NCI-H2227 (cell line): ENCODE results near the gene TXNIP.

Experiments
- DNase-seq: peaks from one replicate; lab custom pipeline; 2025; ENCODE audit not compliant: unreplicated experiment; lab: John Stamatoyannopoulos, UW

The TXNIP gene

DNA sequence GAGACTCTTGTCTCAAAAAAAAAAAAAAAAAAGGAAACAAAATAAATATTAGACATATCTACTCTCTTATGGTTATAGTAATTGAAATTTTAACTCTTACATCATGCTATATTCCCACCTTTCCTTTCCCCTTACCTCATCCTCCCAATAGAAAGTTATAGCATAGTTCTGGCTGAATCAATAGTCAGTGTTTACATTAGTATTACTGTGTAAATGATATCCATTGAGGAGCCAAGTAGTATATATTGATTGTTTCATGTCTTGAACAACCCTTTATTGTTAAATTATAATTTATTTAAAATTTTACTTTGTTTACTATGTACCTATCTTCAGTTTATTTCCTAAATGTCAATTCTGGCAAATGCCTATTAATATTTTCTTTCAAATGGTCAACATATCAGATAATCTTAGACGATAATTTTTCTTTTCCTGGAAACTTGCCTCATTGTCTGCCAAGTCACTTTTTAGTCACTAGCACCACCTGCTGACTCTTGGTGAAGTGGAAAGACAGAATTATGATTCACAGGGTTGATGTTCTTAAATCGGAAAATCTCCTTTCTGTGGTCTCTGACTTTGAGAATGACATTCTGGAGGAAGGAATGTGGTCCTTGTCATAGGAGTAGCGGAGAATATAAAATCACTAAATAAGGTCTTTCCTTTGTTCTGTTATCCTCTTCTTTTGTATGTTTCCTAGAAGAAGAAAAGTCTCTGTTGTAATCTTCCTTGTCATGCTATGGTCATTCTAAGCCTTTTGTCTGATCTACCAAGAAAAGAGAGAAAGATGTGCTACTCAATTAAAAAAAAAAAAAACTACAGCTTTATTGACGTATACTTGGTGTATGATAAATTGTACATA is 16.6 kb upstream of the TXNIP start:
- DNase-seq, result peak; percentile 76

DNA sequence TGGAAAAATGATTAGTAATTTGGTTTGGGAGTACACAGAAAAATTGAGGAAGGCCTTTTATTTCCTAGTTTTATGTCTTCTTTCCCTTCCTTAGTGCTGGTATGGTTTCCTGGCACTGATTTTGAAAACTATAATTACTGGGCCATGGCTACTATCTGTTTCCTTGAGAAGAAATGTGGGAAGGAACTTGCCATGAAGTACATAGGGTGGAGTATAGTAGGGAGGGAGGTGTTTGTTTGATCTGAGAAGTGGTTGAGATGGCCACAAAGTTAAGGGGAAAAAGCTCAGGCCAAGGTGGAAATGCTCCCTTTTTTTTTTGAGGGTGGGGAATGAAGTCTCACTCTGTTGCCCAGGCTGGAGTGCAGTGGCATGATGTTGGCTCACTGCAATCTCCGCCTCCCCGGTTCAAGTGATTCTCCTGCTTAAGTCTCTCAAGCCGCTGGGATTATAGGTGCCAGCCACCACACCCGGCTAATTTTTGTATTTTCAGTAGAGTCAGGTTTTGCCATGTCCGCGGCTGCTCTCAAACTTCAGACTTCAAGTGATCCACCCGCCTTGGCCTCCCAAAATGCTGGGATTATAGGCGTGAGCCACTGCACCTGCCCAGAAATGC is 13.9 kb upstream of the TXNIP start:
- no peak for DNase-seq

DNA sequence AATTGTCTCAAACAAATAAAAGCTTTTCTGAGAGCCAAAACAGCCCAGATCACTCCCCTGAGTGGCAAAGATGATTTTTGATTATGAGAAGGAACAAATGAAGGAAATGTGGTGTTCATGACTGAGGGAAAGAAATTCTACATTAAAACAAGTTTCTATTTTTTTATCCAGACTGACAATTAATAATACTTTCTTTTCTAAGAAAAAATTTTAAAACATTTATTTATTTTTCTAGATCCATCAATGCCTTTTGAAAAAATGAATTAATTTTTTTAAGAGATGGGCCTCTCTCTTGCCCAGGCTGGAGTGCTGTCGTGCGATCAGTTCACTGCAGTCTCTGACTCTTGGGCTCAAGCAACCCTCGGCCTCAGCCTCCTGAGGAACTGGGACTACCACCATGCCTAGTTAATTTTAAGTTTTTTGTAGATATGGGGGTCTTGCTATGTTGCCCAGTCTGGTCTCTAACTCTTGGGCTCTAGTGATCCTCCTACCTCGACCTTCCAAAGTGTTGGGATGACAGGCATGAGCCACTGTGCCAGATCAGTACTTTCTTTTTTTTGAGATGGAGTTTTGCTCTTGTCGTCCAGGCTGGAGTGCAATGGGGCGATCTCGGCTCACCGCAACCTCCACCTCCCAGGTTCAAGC is 11.2 kb upstream of the TXNIP start:
- no peak for DNase-seq

DNA sequence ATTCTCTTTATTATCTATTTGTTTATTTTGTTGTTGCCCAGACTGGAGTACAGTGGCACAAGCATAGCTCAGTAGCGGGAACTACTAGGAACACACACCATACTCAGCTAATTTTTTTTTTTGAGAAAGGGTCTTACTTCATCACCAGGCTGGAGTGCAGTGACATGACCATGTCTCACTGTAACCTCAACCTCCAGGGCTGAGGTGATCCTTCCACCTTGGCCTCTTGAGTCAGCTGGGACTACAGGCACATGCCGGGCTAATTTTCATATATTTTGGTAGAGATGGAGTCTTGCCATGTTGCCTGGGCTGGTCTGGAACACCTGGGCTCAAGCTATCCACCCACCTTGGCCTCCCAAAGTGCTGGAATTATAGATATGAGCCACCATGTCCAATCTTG is 5.3 kb upstream of the TXNIP start:
- no peak for DNase-seq

DNA sequence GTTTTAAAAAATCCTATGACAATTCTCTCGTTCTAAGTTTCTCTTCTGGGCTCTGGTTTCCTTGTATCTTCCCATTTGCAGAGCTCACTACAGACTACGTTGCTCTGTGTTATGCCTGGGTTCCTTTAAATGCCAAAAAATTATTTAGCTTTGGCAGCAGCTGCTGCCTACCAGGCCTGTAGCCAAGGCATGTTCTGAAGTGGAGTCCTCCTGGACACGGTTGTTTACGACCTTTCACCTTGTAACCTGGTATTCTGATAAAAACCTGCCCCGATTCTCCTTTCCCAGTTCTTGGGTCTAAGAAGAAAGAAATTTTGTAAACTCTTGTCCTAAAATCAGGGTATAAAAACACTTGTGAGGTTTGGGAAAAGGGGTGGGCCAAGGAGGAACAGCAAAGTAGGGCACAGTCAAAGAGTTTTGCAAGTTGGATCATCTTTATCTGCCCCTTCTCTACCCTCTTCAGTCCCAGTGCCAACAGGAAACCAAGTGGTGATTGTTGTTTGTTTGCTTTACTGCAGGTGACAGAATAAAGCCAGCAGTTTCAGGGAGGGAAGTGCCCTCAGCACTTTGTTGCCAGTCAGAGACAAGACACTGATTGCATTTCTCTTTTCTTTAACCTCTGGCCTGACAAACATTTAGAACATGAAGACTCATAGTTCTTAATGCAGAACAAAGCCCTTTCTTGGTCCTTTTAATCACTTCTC is 3.1 kb upstream of the TXNIP start:
- DNase-seq, result no peak

DNA sequence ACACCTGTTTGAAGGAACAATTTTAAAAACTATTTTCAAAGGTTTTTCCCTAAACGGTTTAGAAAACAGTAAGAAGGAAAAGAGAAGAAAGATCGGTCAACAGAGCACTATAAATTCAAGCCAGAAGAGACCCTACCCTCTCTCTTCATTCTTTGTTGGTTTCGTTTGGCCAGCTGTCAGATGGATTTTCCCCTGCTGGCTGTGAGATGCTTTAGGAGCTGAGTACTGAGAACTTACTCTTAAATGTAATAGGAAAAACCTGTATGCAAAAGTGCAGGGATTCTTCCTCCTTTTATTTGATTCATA is 1.3 kb upstream of the TXNIP start:
- DNase-seq, result no peak

DNA sequence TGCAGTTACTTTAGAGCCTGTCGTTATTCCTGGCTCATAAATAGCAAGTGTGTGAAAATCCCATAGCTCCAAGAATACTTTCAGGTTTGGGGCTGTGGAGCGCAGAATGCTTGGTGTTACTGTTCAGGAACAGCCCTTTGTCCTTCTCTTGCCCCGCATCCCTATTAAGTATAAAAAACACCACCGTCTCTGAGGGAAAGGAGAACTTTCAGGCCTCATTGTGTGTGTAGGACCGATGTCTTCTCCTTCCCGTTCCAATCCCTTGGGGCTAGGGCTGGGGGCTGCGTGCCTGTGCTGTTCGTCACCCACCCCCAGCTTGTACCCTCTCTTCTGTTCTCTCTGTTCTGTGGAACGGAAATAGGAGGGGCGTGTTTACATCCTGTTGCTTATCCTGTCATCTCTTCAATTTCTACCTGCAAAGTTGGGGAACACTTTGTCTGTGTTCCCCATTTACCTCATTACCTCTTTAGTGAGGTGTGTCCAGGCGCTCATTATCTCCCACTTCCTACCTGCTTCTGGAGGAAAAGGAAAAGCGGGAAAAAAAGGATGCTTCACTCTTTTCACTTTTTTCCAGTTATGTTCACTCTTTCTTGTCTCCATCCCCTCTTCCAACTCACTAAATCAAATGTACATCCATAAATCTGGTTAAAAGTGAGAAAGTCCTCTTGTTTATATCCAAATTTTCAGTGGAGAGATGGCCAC is 788 bp upstream of the TXNIP start:
- no peak for DNase-seq

DNA sequence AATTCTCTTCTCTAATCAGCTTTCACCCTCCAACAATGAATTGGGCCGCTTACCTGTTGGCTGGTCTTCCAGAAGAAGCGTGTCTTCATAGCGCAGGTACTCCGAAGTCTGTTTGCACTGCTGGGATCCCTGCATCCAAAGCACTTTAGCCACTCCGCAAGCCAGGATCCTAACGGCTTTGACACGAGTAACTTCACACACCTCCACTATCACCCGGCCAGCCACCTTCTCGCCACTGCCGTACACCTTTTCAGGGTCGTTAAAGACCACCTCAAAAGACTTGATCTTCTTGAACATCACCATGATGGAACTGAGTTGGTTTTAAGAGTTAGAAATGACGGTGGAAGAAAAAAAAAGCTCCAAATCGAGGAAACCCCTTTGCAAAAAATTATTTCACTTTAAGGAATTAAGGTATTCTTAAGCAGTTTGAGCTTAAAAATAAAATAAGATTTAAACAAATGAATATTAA is 381 bp downstream of the TXNIP start:
- no peak for DNase-seq

DNA sequence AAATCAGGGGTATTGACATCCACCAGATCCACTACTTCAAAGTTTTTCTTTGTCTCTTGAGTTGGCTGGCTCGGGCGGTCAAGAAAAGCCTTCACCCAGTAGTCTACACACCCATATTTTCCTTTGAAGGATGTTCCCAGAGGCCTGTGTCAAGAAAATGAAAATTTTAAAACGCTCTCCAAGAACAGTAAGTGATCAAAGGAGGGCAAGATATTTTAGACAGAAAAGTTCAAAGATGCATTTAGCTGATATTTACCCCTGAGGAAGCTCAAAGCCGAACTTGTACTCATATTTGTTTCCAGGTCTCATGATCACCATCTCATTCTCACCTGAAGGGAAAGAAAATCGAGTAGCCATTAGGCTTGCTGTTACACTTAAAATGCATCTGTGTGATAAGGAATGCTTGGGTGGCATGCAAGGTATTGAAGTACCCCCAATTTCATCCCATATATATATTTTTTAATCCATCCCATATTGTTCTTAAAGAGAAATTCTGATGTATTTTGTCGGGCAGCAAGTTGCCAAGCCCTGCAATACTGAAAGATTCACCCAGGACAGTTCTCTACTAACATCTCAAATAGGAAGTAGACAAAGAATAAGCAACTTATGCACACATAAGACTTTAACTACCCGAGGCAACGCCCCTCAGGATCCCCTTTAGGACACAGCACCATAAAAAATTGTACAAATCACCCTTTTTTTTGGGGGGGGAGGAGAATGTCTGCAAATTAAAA is 1.1 kb downstream of the TXNIP start:
- DNase-seq, result no peak

DNA sequence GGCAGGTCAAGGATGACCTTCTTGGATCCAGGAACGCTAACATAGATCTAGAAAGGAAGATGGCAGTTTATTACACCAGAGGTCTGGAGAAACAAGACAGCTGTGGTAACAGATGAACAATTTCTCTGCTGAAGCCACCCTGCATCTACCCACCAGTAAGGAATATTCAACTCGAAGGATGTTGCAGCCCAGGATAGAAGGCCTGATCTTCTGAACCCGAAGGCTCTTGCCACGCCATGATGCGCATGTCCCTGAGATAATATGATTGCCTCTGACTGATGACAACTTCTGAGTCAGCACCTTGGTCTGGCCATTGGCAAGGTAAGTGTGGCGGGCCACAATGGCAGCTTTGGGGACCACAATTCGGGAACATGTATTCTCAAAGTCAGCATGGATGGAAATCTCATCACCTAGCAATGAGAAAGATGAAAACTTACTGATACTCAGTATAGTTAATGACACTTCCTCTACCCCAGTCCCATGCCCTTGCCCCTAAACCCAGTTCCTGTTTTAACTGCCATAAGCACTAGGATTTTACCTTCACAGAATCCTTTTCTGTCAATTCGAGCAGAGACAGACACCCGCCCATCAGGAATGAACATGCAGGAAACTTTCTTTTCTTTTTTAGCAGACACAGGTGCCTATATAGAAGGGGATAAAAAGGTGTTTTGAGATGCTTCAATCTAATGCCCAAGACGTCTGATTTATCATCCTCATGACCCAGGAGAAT is 1.8 kb downstream of the TXNIP start:
- no peak for DNase-seq

DNA sequence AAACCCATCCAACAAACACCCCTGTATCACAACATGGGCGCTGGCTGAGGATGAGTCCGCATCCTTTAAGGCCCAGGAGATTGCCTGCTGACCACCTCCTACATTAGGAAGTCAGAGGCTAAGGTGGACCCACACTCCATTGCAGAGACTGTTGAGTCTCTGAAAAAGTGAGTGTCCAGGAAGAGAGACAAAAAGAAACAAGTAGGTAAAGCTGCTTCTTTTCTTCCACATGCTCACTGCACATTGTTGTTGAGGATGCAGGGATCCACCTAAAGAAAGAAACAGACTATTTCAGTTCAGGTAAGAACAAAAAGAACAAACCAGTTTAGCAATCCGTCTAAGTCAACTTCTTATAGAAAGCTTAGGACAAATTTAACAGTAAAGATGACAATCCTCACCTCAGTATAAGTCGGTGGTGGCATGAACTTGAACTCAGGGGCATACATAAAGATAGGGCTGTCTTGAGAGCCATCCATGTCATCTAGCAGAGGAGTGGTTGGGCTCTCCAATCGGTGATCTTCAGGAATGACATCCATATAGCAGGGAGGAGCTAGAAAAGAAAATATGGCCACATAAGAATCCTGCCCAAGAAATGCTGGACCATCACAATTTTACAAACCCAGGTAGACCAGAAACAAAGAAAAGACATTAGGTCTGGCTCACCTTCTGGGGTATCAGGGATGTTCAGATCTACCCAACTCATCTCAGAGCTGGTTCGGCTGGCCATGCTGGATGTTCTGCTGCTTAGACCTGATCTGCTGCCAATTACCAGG is 2.6 kb downstream of the TXNIP start:
- DNase-seq, result peak; percentile 36

DNA sequence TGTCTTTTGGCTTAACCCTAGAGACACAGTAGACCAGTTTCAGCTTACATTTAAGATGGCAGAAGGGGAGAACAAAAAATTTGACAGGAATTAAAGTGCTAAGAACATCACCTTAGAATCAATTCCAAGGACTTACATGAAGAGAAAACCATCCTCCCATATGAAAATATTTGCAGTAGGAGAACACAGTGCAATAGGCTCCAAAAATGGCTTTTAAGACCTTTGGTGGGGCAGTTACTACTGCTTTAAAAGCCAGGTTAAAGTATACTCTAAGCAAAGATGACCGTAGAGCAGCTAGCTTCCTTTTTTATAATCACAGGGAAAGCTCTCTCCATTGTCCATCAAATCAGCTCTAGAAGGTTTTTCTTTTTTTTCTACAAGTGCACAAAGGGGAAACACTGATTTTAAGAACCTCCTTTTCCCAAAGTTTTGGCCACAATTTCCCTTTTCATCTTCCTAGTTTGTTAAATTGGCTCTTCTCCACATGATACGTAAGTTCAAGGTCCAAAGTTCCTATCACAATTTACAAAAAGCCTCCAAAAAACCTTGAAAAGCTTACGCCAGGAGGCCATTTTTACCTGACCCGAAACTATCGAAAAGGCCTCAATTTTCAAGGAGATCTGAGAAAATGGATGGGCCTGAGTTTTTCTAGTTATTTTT is 3.3 kb downstream of the TXNIP start:
- no peak for DNase-seq

DNA sequence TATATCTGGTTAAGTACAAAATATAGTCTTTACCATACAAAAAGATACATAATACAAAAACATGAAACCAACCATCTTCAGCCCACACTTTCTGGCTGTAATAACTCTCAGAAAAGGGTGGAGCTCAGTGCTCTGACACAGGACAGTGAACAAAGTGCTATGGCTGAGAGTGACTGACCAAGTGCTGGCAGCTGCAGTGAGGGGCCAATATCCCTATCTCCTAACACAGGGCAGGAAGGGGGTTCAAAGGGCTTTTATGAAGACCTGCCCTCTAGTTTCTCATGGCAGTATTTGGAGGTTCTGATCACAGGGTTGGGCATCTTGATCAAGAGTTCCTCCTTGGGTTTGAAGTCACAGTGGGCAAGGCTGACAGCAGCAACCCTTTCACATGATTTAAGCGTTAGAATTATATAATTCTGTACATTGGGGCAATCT is 3.9 kb downstream of the TXNIP start:
- DNase-seq, result no peak

DNA sequence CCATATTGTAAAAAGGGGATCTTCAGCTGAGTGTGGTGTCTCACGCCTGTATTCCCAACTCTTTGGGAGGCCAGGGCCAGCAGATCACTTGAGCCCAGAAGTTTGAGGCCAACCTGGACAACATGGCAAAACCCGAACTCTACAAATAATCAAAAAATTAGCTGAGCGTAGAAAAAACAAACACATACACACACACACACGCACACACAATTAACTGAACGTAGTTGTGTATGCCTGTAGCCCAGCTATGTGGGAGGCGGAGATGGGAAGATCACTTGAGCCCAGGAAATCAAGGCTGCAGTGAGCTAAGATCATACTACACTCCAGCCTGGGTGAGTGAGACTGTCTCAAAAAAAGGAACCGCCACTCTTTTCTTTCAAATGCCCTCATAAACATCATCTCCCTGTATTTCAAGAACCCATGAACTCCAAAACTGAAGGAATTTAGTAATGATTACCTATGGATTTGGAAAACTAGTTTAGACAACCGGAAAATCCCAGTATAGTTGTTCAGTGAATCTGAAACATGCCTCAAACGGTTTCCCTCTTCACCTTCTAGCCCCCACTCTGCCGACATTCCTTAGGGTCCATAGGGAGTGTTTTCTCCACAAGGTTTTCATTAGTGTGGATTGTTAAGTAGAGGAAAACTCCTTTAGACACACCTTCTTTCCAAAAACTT is 4.5 kb downstream of the TXNIP start:
- no peak for DNase-seq

DNA sequence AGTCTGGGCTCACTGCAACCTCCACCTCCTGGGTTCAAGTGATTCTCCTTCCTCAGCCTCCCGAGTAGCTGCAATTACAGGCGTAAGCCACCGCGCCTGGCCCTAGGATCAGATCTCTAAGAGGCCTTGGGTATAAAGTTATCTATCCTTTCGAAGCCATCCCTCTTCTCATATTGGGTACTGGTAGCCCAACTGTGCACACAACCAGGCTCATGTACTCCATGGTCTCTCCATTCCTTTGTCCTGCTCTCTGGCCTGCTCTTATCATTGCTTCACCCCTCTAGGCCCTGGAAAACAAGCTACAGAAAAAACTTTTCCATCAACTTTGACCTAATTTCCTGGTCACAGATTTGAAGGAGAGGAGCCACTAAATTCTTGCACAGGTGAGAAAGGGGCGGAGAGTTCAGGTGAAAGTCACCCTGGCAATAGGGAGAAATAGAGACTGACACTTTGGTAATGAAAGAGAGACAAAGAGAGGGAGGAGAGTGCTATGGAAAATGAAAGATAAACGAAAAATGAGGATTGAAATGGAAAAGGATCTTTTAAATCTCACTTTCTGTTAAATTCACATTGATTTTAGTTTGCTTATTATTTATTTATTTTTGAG is 6.0 kb downstream of the TXNIP start:
- no peak for DNase-seq

DNA sequence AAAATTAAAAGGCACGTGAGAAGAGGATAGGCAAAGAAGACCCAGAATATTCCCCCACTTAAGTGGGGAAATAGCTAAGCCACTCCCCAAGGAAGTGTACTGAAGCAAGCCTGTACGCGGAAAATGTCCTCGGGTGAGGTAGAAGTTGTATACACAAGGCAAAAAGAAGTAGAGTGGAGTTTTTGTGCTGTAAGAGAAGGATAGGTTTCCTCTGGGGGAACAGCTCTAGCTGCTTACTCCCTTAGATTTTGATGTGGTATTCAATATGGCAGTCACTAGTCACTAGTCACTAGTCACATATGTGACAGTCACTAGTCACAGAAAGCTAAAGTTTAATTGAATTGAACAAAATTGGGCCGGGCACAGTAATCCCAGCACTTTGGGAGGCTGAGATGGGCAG is 7.6 kb downstream of the TXNIP start:
- DNase-seq, result no peak

DNA sequence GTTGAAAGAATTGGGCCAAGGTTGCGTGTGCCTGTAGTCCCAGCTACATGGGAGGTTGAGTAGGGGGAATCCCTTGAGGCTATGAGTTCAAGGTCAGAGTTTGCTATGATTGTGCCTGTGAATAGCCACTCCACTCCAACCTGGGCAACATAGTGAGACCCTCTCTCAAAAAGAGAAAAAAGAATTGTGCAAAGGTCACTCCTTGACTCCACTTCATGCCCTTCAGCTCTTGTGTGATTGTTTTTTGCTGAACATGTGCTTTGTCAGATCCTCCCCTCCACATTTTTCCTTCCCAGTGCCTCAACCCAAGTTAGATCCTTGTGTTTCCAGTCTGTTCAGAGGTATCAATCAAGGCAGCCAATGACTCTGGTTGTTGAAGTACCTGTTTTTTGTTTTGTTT is 8.5 kb downstream of the TXNIP start:
- no peak for DNase-seq
